ENCODE measurements around the gene STAT1. TPM values are rescaled to one million over a fixed set of nuclear protein-coding genes. Genes with fewer than 3 reads are reported as not detected.

Gene STAT1
- total RNA-seq, 2 experiments from 2014 or later = 472 to 473 TPM

- Mint-ChIP-seq H3K4me1 (ENCODE audit: low read depth) (peaks cover 71% of the 10 kb centered on the region), H3K4me3 (peak overlapping the region; percentile 50), H3K27ac (peak overlapping the region; percentile 69), H3K27me3 (ENCODE audit: low read depth) (no peaks in the 10 kb centered on the region), H3K36me3 (ENCODE audit: low read depth) (peaks cover 71% of the 10 kb centered on the region), H3K9me3 (ENCODE audit: insufficient read depth) (no peaks in the 10 kb centered on the region)
- ATAC-seq (no peak), DNase-seq (no peak)
- POLR2A ChIA-PET = interaction anchor here (0.6 to 4.5 kb wide), 9 partner anchors 11 to 394 kb away, joined by 3 to 37 read pairs (median 6); no protein-coding TSS in a partner anchor
- CTCF ChIA-PET = interaction anchor here (0.8 to 2.6 kb wide), 6 partner anchors 12 to 148 kb away, joined by 3 to 8 read pairs (median 4); no protein-coding TSS in a partner anchor
These were observed 5.7 kb downstream of the STAT1 start for GRCh38 chr2:191008286-191008685.

DNA sequence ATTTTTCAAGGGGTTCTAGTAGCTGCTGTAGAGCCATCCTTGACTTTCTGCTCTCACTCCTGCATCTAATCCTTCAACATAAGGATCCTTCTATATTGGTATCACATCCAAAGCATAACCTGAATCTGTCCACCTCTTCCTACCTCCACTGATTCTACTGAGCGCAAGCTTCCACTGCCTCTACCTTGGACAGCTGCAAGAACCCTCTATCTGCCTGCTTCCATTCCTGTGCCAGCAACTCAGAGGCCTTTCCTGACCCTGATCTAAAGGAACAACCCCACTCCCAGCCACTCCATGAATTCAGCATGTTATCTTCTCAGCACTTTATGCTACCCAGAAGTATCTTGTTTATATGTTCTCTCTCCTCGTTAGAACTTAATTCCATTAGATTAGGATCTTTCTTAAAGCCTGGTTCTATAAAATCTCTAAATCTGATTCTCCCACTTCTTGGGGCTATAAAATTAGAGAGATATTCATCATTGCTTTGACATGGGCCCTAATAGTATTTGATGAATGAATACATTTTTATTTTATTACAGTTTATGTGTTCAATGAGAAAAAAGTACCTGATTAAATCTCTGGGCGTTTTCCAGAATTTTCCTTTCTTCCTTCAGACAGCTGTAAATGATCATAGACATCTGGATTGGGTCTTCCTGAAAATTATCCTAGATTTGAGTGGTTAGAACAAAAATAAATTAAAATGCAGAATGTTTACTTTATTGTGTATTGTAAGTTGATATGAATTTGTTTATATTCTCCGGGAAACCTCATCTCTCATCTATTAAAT lies 6.8 kb downstream of the STAT1 start:
- peaks cover 81% of the 10 kb centered on the region for H3K4me1 Mint-ChIP-seq (ENCODE audit: low read depth)
- H3K9me3 Mint-ChIP-seq (ENCODE audit: insufficient read depth) = no peaks in the 10 kb centered on the region
- ChIA-PET CTCF (interaction anchor here (0.6 to 2.6 kb wide), 7 partner anchors 10 to 554 kb away, joined by 3 to 8 read pairs (median 4); no protein-coding TSS in a partner anchor), POLR2A (interaction anchor here (1.3 to 4.5 kb wide), 7 partner anchors 10 to 35 kb away, joined by 3 to 37 read pairs (median 6); no protein-coding TSS in a partner anchor)
- ATAC-seq (no peak), DNase-seq (no peak)
- no peaks in the 10 kb centered on the region for H3K27me3 Mint-ChIP-seq (ENCODE audit: low read depth)
- H3K36me3 Mint-ChIP-seq (ENCODE audit: low read depth) = peaks cover 82% of the 10 kb centered on the region
- no peak overlapping the region for H3K4me3 Mint-ChIP-seq
- H3K27ac Mint-ChIP-seq = peak overlapping the region; percentile 33

DNA sequence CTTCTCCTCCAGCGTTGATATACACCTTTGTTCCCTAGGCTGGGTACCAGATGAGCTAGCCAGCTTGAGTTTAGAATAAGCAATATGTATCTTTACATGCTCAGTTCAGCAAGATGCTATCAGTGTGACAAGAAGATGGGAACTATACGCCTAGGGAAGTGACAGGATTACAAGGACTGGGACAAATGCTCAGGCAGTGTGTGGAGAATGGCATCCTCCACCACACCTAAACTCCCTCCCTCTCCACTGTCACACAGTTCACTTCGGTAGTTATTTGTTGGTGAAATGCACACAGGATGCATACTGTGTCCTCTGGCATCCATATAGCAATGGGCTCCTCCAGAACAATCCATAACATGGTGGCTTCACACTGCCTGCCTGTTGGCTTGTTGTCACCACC lies 7.7 kb downstream of the STAT1 start:
- DNase-seq (no peak), ATAC-seq (peak; percentile 8)
- CTCF ChIA-PET = interaction anchor here (0.6 kb wide), 1 partner anchor 555 kb away, joined by 3 read pairs; no protein-coding TSS in a partner anchor
- Mint-ChIP-seq H3K9me3 (ENCODE audit: insufficient read depth) (no peaks in the 10 kb centered on the region), H3K36me3 (ENCODE audit: low read depth) (peaks cover 91% of the 10 kb centered on the region), H3K4me3 (no peak overlapping the region), H3K4me1 (ENCODE audit: low read depth) (peaks cover 87% of the 10 kb centered on the region), H3K27ac (no peak overlapping the region), H3K27me3 (ENCODE audit: low read depth) (no peaks in the 10 kb centered on the region)
- POLR2A ChIA-PET = interaction anchor here (1.5 to 4.5 kb wide), 5 partner anchors 9 to 19 kb away, joined by 6 to 37 read pairs (median 11); no protein-coding TSS in a partner anchor

- peak overlapping the region; percentile 31 for H3K27ac Mint-ChIP-seq
- no peaks in the 10 kb centered on the region for H3K27me3 Mint-ChIP-seq (ENCODE audit: low read depth)
- no peak for DNase-seq
- peak; percentile 12 for ATAC-seq
- POLR2A ChIA-PET = interaction anchor here (0.6 to 4.2 kb wide), 8 partner anchors 9 to 111 kb away, joined by 3 to 49 read pairs (median 5); partner anchors contain the start of gene STAT1
- CTCF ChIA-PET = interaction anchor here (1.1 to 1.8 kb wide), 4 partner anchors 8 to 152 kb away, joined by 3 to 4 read pairs (median 4); no protein-coding TSS in a partner anchor
- no peaks in the 10 kb centered on the region for H3K9me3 Mint-ChIP-seq (ENCODE audit: insufficient read depth)
- no peak overlapping the region for H3K4me3 Mint-ChIP-seq
- H3K36me3 Mint-ChIP-seq (ENCODE audit: low read depth) = peaks cover 99% of the 10 kb centered on the region
- H3K4me1 Mint-ChIP-seq (ENCODE audit: low read depth) = peaks cover 92% of the 10 kb centered on the region
These were observed 10.3 kb downstream of the STAT1 start for GRCh38 chr2:191003405-191004309.

DNA sequence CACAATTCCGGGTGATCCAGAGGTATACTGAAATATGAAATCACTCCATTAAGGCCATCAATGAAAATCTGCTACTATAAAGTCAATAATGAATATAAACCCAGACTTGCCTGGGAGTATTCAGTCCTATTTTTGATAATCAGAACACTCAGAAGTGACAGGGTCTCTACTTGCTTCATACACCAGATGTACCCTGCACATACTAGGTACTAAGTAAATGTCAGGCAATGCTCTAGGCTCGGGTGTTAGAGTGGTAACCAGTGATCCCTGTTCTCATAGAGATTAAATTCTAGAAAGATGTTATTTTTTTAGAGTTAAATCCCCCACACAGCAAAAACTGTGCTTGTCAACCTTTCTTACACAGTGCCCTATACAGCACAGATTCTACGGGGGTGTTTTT lies 12.3 kb downstream of the STAT1 start:
- H3K27ac Mint-ChIP-seq = peak overlapping the region; percentile 64
- CTCF ChIA-PET = interaction anchor here (1.0 to 1.4 kb wide), 3 partner anchors 10 to 28 kb away, joined by 3 to 5 read pairs (median 4); no protein-coding TSS in a partner anchor
- H3K9me3 Mint-ChIP-seq (ENCODE audit: insufficient read depth) = no peaks in the 10 kb centered on the region
- no peak for DNase-seq
- no peak for ATAC-seq
- peaks cover 88% of the 10 kb centered on the region for H3K4me1 Mint-ChIP-seq (ENCODE audit: low read depth)
- H3K27me3 Mint-ChIP-seq (ENCODE audit: low read depth) = no peaks in the 10 kb centered on the region
- H3K36me3 Mint-ChIP-seq (ENCODE audit: low read depth) = peaks cover 98% of the 10 kb centered on the region
- POLR2A ChIA-PET = interaction anchor here (1.6 to 4.2 kb wide), 4 partner anchors 11 to 21 kb away, joined by 6 to 49 read pairs (median 7); partner anchors contain the start of gene STAT1
- H3K4me3 Mint-ChIP-seq = no peak overlapping the region

GRCh38 chr2:191001032-191001431 lies 12.9 kb downstream of the STAT1 start:
- Mint-ChIP-seq H3K27me3 (ENCODE audit: low read depth) (no peaks in the 10 kb centered on the region), H3K9me3 (ENCODE audit: insufficient read depth) (no peaks in the 10 kb centered on the region), H3K36me3 (ENCODE audit: low read depth) (peaks cover 98% of the 10 kb centered on the region), H3K27ac (peak overlapping the region; percentile 64), H3K4me1 (ENCODE audit: low read depth) (peaks cover 84% of the 10 kb centered on the region), H3K4me3 (no peak overlapping the region)
- ChIA-PET CTCF (no interaction called here), POLR2A (interaction anchor here (1.0 to 4.2 kb wide), 4 partner anchors 11 to 22 kb away, joined by 4 to 49 read pairs (median 7); partner anchors contain the start of gene STAT1)
- ATAC-seq (no peak), DNase-seq (no peak)

- H3K27me3 Mint-ChIP-seq (ENCODE audit: low read depth) = no peaks in the 10 kb centered on the region
These were observed 13.9 kb downstream of the STAT1 start for GRCh38 chr2:190999949-191000665.

DNA sequence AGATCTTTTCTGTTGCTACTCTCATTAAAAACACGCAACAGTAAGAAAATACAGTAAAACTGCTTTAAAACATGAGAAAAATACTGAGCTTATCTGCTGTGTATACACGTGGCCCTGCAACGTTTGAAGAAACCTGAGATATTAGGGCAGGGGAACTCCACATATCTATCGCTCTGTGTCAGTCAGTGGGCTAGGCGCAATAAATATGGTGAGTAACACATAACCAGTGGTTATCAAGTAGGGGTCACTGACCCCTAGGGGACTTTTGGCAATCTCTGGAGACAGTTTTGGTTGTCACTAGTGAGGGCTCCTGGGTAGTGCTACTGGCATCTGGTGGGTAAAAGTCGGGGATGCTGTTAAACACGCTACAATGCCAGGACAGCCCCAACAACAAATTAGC lies 14.9 kb downstream of the STAT1 start:
- DNase-seq (peak; percentile 13), ATAC-seq (no peak)
- Mint-ChIP-seq H3K27ac (peak overlapping the region; percentile 12), H3K9me3 (ENCODE audit: insufficient read depth) (no peaks in the 10 kb centered on the region), H3K36me3 (ENCODE audit: low read depth) (peaks cover 96% of the 10 kb centered on the region), H3K4me1 (ENCODE audit: low read depth) (peaks cover 82% of the 10 kb centered on the region), H3K27me3 (ENCODE audit: low read depth) (no peaks in the 10 kb centered on the region), H3K4me3 (no peak overlapping the region)
- POLR2A ChIA-PET = interaction anchor here (1.0 to 1.2 kb wide), 3 partner anchors 11 to 14 kb away, joined by 3 to 5 read pairs (median 4); no protein-coding TSS in a partner anchor
- CTCF ChIA-PET = interaction anchor here (1.6 kb wide), 1 partner anchor 31 kb away, joined by 5 read pairs; no protein-coding TSS in a partner anchor

More at GRCh38 chr2:190999949-191000665, 13.9 kb downstream of the STAT1 start:
- Mint-ChIP-seq H3K4me1 (ENCODE audit: low read depth) (peaks cover 85% of the 10 kb centered on the region), H3K9me3 (ENCODE audit: insufficient read depth) (no peaks in the 10 kb centered on the region), H3K27ac (peak overlapping the region; percentile 41), H3K36me3 (ENCODE audit: low read depth) (peaks cover 98% of the 10 kb centered on the region), H3K4me3 (no peak overlapping the region)
- ATAC-seq (no peak), DNase-seq (no peak)
- ChIA-PET POLR2A (interaction anchor here (1.0 to 4.2 kb wide), 4 partner anchors 10 to 23 kb away, joined by 4 to 49 read pairs (median 7); partner anchors contain the start of gene STAT1), CTCF (interaction anchor here (1.6 kb wide), 1 partner anchor 29 kb away, joined by 5 read pairs; no protein-coding TSS in a partner anchor)

DNA sequence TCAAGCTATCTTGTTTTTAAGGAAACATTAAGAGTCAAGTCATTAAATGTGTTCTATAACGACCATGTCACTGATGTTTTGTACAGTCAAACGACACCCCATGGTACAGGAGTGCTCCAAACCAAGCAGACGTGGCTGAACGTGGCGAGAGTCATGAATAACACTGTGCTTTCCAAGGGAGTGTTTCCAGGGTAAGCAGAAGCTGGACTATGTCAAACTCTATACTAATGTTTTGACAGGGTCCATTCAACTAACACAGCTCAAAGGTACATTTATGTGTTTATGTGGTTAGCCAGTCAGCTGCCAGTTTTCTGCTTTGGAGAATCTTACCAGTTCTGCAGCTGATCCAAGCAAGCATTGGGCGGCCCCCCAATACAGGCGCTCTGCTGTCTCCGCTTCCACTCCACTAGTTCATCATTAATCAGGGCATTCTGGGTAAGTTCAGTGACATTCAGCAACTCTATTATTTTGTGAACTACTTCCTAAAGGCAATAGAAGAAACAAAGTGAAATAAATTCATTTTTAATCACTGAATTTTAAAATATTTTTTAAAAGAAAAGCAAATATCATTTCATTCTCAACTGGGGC lies 16.4 kb downstream of the STAT1 start:
- Mint-ChIP-seq H3K9me3 (ENCODE audit: insufficient read depth) (no peaks in the 10 kb centered on the region), H3K27ac (peak overlapping the region; percentile 65), H3K36me3 (ENCODE audit: low read depth) (peaks cover 94% of the 10 kb centered on the region), H3K27me3 (ENCODE audit: low read depth) (no peaks in the 10 kb centered on the region), H3K4me3 (no peak overlapping the region), H3K4me1 (ENCODE audit: low read depth) (peaks cover 78% of the 10 kb centered on the region)
- POLR2A ChIA-PET = interaction anchor here (0.7 to 1.5 kb wide), 6 partner anchors 10 to 1554 kb away, joined by 3 to 7 read pairs (median 4); partner anchors contain the start of gene STAT1
- DNase-seq = no peak
- CTCF ChIA-PET = interaction anchor here (1.2 to 2.0 kb wide), 3 partner anchors 7 to 19 kb away, joined by 5 to 7 read pairs (median 7); no protein-coding TSS in a partner anchor
- no peak for ATAC-seq

DNA sequence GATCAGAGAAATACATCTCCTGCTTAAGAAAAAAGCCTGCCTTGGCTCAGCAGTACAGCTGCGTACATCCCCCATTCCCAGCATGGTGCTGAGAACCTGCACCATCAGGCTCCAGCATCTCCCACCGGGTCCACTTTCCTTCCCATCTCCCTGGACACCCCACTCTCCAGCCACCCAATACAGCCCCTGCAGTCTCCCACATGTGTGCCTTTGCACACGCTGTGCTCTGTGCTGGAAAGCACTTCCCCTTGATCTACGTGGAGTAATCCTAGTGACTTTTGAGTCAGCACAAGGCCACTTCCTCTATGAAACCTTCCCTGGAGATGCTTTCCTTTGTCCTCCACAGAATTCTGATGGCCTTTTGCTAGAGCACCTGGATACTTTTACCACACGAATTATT lies 17.0 kb downstream of the STAT1 start:
- POLR2A ChIA-PET = interaction anchor here (0.7 to 1.5 kb wide), 6 partner anchors 10 to 1553 kb away, joined by 3 to 12 read pairs (median 4); no protein-coding TSS in a partner anchor
- Mint-ChIP-seq H3K27me3 (ENCODE audit: low read depth) (no peaks in the 10 kb centered on the region), H3K4me1 (ENCODE audit: low read depth) (peaks cover 77% of the 10 kb centered on the region), H3K27ac (peak overlapping the region; percentile 65), H3K9me3 (ENCODE audit: insufficient read depth) (no peaks in the 10 kb centered on the region), H3K36me3 (ENCODE audit: low read depth) (peaks cover 94% of the 10 kb centered on the region), H3K4me3 (no peak overlapping the region)
- CTCF ChIA-PET = interaction anchor here (1.0 to 2.0 kb wide), 7 partner anchors 8 to 158 kb away, joined by 3 to 7 read pairs (median 4); no protein-coding TSS in a partner anchor
- DNase-seq (no peak), ATAC-seq (no peak)
